Hippocampal formation (tissue), 2 donors: ENCODE measurements around the gene HDLBP.

ENCODE experiments used
- DNase-seq, 2 donors: peaks; one replicate each; lab custom pipeline; 2025; lab: John Stamatoyannopoulos, UW

The HDLBP gene

DNA sequence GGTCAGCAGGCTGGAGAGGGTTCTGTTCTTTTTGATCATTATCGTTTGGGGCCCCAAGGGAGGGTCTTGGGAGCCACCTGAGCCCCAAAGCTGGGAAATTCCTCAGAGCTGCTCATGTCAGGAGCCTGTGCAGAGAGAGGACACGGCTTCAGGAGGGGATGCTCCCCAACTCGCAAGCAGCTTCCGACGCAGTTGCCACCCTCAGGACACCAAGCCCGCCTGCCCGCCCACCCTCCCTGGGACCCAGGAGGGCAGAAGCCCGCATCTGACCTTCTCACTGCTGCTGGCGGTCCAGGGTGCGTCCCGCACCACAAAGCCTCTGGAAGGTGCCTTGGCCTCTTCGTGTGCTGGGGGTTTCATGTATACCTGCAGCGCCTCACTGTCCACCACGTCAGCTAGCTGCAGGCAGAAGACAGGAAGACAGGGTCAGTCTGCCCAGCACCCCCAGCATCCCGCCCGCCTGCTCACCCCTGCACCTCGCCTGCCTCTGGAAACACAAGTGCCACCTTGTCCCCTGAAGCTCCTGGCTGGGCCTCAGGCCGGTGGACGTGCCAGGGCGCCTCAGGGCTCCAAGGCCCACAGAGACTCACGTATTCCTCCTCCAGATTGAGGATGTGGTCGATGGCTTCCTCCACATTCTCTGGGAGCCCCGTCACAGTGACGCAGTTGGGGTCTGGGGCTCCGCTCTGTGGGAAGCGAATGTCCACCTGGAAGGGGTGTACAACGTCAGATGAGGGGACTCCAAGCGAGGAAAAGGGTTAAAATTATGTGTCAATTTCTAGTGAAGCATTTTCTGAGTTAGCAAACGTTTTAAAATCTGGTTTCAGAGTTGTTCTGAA lies 85.7 kb downstream of the HDLBP start:
- DNase-seq, result no peak

DNA sequence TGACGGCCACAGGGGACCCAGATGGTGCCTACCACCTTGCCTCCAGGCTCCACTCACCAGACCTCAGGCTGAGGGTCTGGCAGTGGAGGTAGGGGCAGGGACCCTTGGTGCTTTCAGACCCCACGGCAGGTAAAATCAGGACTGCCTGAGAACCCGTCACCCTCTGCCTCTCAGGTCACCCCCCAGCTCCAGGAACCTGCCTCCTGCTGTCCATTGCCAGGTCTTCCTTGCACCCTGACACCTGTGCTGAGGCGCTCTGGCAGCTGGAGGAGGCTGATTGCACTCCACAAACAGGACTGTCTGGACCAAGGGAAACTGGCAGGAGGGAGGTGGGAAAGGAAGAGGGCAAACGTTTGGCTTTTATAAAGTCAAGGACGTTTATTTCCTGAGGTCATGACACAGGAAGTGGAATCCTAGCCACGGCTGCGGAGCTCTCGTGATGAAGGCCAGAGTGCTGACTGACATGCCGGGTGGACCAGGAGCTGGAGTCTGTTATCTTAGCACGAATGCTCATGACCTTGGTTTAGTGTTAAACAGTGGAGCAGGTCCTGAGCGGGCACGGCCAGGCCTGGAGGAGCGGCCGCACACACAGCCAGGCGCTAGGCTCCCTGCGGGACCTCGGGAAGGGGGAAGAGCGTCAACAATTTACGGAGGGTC lies 86.5 kb downstream of the HDLBP start:
- no peak for DNase-seq

DNA sequence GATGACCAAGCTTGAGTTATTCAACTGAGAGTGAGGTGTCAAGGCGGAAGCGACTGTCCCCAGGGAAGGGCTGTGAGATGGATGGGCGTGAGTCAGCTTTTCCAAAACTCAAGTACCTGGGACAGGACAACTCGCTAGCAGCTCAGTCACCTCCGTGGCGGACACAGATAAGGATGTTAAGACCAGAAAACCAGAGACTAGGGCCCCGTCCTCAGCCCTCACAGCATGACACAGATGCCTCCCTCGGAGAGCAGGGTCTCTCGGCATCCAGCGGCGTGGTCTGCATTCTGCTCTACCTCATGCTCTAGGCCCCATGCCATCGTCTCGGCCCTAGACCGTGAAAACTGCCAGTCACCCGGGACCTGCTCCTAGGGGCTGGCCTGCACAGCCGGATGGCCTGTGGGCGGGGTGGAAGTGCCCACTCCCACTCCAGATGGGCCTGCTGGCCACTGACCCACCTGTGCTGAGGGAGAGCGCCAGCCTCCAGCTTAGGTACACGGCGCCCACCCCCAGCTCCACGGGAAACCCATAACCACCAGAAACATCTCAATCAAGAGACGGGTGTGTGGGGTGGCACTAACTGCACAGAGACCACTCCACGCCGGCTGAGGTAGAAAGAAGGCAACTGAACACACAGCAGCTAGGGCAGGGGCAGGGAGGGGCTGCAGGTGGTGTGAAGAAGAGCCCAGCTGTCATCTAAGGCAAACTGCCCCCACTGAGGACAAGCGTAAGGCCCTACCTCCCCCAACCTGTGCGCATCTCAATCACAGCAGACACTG lies 87.2 kb downstream of the HDLBP start:
- DNase-seq, result no peak

DNA sequence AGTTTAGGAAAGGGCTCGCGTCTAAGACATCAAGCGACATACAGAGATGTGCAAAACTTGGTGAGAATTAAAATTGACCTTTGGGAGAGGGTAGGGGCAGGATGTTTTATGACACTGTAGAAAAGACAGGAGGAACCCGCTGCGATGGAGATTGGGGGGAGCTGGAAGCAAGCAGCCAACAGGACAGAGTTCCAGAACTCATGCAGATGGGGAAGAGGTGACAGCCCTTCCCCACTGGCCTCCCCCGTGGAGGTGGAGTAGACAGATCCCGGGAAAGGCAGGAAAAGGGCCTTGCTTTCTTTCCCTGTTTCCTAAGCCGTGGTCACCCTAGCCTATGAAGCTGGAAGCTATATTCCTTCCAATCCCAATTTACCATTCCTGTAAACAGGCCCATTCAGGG lies 87.9 kb downstream of the HDLBP start:
- no peak for DNase-seq

DNA sequence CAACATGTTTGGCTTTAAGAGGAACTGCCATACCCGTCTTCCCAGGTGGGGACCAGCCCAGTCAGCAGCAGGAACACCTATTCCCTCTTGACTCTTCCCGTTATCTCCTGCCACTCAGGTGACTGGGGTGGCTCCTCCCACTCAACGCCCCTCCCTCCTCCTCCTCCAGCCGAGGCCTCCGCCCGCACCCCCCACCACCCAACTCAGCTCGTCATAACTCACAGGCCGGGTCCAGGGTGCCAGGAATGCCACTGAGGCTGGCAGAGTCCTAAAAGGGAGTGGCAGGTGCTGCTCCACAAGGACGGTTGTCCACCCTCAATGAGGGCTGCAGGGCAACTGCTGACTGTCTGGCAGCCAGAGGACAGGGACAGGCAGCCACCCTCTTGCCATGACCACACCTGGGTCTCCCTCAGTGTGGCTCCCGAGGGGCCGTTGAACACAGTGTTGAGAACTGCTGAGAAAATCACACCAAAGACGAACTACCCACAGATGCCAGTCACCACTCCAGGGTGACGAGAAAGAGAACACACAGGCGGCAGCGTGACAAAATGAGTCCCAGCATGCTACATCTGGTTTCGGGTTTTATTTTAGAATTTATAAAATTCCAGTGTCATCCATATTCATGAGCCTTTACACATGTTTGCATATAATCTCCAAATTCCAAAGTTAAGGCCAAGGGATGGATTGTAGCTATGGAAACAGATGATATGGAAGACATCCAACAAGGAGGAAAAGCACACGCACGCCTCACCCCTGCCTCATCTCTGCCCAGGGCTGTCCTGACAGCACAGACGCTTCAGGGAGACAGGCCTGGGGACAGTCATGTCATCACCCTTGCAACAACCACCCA lies 88.5 kb downstream of the HDLBP start:
- DNase-seq, result no peak

DNA sequence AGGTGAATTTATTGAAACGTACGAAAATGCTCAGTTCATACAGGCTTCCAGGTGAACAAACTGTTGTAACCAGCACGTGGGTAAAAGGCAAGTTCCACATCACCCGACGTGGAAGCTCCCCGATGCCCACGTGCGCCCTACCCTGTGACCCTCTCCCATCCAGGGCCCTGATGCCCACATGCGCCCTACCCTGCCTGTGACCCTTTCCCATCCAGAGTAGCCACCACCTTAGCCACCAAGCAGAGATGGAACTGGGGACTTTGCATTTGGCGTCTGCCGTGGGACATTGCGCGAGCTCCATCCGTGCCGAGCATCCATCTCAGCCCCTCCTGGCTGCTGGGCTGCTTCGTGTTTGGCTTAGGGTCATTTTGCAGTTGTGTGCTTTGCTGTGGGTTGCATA lies 89.5 kb downstream of the HDLBP start:
- DNase-seq, result no peak

DNA sequence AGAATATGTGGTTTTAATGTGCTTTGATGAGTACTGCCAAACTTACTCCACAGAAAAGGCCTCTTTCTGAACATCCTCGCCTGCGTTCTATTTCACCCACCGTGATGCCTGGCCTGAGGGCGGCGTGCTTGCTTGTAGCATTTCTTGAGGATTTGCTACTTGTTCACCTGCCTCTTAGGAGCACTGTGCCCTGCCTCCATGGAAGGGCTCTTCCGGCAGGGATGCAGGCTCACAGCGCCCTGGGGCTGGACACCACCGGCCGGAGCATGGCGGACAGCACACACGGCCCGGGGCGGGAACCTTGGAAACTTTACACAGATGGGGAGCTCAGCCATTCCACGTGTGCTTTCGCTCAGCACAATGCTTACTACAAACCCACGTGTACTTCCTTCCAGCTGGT lies 89.9 kb downstream of the HDLBP start:
- DNase-seq, result no peak

DNA sequence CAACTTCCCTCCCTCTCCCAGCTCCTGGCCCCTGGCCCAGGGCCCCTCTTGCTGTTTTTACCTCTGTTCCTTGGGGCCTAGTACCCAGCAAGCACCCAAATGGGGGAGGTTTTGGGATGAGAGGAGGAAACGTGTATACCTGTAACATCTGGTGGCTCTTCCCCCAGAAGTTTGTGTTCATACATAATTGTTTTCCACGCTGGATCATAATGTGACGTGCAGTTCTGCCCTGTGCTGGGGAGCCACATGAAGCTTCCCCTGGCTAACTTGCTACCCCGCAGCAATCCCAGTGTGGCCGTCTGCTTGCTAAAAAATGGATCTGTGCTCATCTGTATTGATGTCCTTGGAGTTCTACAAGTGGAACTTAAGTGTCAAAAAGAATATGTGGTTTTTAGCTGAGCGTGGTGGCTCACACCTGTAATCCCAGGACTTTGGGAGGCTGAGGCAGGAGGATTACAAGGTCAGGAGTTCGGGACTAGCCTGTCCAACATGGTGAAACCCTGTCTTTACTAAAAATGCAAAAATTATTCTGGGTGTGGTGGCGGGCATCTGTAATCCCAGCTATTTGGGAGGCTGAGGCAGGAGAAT lies 90.5 kb downstream of the HDLBP start:
- no peak for DNase-seq

DNA sequence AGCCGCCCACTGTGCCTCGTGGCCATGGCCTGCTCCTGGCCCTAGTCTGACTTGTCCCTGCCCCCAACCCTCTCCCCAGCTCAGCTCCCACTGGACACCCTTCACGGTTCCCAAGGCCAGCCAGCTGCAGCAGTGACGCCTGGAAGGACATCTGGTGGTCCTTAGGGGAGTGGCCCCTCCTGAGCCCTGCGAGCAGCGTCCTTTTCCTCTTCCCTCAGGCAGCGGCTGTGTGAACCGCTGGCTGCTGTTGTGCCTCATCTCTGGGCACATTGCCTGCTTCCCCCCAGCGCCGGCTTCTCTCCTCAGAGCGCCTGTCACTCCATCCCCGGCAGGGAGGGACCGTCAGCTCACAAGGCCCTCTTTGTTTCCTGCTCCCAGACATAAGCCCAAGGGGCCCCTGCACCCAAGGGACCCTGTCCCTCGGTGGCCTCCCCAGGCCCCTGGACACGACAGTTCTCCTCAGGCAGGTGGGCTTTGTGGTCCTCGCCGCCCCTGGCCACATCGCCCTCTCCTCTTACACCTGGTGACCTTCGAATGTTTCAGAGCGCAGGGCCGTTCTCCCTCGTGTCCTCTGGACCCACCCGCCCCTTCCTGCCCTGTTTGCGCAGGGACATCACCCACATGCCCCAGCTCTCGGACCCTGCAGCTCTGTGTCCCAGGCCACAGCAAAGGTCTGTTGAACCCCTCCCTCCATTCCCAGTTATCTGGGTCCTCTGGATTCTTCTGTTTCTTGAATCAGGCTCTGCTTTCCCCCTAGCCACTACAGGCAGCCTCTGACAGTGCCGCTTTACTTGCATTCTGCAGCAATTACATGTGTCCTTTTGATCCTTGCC lies 91.2 kb downstream of the HDLBP start:
- DNase-seq, result peak; percentile 79 to 88

DNA sequence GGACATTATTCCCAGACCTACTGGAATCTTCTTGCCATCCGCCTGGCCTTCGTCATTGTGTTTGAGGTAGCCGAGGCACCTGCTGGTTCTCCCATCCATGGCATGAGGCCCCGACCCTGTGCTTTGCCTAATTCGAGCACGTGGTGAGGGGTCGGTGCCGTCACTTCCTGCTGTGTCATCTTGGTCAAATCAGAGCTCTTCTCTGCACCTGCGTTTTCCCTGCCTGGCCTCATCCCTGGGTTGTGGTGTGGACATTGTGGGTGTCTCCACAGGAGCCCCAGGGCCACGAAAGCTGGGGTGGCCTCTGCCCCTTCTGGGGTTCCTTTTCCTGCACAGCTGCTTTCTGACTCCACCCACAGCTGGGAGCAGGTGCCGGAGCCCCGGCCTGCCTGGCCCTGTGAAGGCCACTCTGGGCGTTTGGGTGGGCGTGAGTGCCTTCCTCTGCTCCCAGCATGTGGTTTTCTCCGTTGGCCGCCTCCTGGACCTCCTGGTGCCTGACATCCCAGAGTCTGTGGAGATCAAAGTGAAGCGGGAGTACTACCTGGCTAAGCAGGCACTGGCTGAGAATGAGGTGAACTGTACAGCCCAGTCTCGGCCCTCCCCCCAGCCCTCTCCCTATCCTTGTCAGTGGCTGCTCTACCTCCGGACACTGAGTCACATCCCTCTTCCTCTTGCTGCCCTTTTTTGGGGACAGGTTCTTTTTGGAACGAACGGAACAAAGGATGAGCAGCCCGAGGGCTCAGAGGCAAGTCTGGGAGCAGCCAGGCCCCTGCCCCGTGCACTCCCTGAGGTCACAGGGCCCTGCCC lies 92.1 kb downstream of the HDLBP start:
- DNase-seq, result no peak

DNA sequence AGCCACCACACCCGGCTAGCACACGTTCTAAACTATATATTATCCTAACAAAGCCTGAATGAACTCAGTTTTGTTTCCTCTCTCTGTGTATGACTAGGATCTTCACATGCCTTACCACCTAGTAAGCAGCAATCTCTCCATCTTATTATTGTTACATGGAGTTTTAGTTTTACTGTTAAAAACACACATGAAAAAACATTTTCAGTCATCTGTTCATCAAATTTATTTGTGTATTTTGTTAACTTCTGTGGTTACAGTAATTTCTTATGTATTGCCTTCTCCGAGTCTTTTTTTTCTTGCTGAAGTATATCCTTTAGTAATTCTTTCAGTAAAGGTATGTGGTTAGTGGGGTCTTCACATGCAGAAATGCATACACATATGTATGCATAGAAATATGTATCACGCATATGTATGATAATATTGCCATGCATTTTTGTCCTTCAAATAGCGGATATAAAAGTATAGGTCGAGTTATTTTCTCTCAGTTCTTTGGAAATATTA lies 95.6 kb downstream of the HDLBP start:
- no peak for DNase-seq

DNA sequence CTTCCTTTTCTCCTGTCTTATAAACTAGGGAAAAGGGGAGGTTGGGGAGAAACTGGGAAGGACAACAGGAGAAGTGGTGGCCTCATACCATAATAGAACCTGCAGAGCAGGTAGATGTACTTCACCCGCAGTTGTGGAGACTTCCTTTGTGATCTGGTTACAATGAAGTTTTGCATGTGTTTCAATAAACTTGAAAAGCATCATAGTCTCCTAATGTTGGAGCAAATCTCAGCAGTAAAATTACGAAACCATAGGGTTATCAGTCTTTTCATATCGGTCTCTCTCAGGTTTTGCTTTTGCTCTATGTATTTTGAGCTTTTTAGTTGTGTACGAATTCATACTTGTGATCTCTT lies 96.5 kb downstream of the HDLBP start:
- no peak for DNase-seq

DNA sequence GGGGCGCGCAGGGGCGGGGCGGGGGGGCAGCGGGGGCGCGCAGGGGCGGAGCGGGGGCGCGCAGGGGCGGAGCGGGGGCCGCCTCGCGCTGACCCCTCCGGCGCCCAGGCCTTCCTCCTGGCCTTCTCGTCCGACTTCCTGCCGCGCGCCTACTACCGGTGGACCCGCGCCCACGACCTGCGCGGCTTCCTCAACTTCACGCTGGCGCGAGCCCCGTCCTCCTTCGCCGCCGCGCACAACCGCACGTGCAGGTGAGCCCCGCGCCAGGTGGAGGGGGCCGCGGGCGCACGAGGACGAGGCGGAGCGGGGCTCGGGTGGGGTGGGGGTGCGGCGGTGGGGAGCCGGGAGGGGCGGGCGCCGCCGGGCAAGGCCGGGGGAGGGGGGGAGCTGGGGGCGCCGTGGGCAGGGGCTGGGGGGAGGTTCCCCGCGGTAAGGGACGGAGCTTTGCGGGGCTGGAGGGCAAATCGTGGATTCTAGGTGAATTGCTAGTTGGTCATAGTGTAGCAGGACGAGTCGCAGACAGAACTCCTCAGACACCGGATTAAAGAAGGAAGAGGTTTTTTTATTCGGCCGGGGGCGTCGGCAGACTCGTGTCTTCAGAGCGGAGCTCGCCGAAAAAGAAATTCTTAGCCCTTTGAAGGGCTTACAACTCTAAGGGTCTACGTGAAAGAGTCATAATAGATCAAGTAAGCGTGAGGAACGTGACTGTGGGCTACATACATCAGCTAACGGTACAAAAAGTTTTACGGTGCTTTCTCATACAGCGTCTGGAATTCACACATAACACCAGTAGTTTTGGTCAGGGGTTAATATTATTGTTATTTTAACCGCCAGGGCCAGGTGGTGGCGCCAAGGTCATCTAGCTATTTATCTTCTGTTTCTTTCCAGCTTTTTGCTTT lies 97.1 kb downstream of the HDLBP start:
- DNase-seq, result peak in 1 of 2 donors; percentile 18

DNA sequence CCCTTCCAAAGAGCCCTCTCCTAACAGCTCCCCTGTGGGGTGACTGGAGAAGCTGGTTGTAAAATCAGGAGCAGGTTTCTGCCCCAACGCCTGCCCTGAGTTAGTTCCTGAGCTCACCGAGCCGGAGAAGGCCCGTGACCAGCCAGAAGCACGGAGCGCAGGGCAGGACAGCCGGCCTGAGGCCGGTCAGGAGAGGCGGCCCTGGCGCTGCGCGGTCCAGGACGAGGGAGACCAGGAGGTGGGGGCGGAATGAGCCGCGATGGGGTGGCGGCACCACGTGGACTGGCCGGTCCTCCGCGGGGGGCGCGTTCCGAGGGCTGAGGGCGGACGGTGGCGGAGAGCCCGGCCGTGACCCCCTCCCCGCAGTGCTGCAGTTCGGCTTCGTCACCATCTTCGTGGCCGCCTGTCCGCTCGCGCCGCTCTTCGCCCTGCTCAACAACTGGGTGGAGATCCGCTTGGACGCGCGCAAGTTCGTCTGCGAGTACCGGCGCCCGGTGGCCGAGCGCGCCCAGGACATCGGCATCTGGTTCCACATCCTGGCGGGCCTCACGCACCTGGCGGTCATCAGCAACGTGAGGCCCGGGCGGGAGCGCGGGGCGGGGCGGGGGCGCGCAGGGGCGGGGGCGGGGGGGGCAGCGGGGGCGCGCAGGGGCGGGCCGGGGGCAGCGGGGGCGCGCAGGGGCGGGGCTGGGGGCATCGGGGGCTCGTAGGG lies 98.0 kb downstream of the HDLBP start:
- peak; percentile 44 to 50 for DNase-seq

DNA sequence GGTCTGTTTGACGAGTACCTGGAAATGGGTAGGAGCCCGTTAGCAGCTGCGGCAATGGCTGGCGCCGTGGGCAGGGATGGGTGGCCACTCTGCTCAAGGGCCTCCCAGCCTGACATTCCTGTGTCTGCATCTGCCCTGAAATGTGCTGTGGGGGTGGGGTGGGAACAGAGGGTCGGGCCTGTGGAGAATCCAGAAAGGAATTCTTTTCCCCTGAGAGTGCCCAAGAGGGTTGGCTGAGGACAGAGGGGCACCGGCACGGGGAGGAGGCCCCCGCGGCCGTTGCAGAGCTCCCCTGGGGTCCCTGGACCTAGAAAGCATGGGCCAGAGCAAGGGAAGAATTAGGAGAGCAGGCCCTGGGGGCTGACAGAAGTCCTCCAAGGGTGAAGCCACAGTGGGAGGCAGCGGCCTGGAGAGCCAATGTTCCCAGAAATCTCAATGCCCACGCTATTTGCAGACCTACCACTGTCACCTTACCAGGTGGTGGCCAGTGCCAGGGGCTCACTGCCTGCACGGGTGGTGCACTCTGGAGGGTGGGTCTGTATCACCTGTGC lies 99.2 kb downstream of the HDLBP start:
- DNase-seq, result no peak

DNA sequence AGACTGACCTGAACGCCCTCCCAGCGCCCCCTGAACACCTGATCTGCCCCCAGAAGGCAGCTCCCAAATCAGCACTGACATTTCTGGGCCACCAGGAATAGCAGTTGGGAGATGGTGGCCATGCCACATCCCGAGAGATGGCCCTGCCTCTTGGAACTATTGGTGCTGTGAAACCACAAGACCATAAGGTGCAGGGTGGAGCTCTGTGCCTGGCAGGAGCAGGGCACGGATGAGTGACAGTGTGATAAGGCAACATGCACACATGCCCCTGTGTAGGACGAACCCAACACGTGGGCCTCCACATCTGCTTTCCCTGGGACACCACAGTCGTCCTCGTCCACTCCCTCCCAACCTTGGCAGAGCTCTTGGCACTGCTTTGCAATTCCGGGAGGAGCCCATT lies 100.1 kb downstream of the HDLBP start:
- DNase-seq, result no peak

DNA sequence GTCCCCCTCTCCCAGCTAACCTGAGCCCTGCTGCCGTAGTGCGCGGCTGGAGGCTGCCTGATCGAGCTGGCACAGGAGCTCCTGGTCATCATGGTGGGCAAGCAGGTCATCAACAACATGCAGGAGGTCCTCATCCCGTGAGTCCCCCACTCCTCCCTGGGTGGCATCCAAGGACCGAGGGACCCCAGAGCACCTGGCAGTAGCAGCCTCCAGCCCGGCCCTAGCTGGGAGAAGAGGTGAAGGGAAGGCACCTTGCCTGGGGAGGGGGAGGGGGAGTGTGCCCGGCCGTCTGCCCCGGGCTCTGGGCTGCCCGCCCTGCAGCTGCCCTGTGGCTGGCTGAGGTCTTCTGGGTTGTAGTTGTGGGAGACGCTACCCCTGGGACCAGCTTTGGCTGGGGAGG lies 100.7 kb downstream of the HDLBP start:
- DNase-seq, result no peak

DNA sequence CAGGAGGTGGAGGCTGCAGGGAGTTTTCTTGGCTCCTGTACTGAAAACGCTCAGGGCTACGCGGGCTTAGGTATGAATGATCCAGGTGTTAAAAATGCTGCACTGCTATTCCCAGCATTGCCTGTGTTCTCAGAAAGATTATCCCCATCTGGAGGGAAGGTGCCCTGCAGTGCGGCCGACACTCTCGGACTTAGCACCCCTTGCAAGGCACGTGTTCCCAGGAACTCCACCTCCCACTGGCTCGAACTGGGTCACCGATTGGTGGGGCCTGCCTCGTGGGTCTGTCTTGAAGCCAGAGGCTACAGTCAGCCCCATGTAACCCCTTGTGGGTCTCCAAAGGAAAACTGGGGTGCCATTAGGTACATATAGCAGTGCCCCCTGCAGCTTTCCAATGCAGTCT lies 101.3 kb downstream of the HDLBP start:
- DNase-seq, result no peak
